Ureter (tissue), 1 donor: Measurements from ENCODE around the gene DENND10. TPM values are rescaled to one million over a fixed set of nuclear protein-coding genes. Genes with fewer than 3 reads are reported as not detected.
"Not testable (repeated sequence)": the region's sequence is repeated elsewhere in the genome, so short reads cannot be mapped to it uniquely, and the experiment has no call there.

Experiments
- DNase-seq: peaks from one replicate; pipeline ENCODE4 v3.0.0-alpha.2; 2020; ENCODE audit warnings: low spot score
- total RNA-seq: library from RNA; stranded (reverse); gene quantifications from one replicate; pipeline ENCODE4 v1.2.4, GENCODE V29; 2023
- donor health status: DM: yes; HTN: yes; CAD: no.

DENND10 gene
- total RNA-seq, 1 donor from 2014 or later, result 31.9 TPM

DNA sequence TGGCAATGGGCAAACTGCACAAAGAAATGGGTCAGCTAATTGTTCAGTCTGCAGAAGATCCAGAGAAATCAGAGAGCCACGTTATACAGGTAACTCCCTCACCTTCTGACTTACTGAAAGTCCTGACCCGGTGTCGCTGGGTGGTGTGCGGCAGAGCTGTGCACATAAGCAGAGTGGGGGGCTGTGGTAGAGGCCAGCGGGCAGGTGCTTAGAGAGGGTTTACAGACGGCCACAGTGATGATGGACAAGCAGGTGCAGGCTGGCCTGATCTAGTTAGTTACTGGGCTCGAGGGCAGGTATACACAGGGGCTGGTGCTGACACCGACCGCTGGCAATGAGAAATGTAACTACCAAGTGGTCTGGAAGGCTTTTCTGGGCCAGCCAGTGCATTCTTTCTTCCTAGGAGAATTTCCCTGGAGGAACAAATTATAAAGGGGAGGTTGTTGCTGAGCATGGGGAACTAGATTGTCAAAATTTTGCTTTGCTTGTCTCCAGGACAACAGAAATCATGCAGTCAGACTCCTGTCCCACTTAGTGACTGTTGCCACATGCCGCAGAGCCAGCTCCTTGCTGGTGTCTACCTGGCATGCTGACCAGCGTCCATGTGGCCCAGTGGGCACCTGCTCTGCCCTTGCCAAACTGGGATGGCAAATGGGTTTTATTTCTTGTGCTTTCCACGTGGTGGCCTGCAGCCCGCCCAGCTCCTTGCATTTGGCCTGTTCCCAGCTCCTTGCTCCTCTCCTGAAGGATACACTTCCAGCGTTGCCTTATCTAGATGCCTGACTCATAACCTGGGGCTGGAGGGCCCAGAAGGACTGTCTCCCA lies 28.8 kb downstream of the DENND10 start:
- no peak for DNase-seq

DNA sequence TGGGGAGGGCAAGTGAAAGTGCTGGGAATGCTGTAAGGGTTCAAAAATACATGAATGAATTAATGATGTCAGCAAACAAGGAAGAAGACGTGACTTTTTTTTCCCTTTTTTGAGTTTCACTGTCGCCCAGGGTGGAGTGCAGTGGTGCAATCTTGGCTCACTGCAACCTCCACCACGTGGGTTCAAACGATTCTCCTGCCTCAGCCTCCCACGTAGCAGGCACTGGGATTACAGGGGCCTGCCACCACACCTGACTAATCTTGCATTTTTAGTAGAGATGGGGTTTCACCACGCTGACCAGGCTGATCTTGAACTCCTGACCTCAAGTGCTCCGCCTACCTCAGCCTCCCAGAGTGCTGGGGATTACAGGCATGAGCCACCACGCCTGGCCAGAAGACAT lies 30.0 kb downstream of the DENND10 start:
- no peak for DNase-seq

DNA sequence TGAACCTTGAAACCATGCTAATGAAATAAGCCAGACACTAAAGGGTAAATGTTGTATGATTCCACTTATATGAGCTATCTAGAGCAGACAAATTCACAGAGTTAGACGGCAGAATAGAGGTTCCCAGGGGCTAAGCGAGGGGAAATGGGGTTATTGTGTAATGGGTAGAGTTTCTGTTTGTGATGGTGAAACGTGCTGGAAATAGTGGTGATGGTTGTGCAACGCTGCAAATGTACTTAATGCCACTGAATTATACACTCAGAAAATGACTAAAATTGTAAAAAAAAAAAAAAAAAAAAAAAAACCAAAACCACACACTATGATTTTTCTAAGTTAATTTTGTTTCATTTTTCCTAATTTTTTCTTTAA lies 31.6 kb downstream of the DENND10 start:
- no peak for DNase-seq

DNA sequence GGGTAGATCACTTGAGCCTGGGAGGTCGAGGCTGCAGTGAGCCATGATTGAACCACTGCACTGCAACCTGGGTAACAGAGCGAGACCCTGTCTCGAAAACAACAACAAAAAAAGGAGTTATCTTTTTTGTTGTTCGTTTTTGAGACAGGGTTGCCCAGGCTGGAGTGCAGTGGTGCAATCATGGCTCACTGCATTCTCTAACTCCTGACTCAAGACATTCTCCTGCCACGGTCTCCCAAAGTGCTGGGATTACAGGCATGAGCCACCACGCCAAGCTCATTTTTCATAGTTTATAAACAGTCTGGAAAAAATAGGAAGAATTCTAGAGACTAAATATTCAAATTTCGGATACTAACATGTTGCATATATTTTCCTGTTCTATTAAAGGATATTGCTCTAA lies 32.2 kb downstream of the DENND10 start:
- no peak for DNase-seq

DNA sequence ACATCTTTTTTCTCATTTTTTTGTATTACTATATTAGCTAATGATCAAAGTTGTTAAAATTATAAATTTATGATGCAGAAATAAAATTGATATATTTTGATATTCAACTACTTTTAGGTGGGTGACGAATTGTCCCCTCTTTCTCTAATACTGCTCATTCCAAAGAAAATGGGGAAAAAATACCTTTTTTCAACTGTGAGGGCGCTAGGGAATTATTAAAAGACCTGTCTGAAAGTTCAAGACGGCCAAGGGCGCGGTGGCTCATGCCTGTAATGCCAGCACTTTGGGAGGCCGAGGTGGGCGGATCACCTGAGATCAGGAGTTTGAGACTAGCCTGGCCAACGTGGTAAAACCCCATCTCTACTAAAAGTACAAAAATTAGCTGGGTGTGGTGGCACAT lies 34.0 kb downstream of the DENND10 start:
- DNase-seq, result not testable (repeated sequence)

DNA sequence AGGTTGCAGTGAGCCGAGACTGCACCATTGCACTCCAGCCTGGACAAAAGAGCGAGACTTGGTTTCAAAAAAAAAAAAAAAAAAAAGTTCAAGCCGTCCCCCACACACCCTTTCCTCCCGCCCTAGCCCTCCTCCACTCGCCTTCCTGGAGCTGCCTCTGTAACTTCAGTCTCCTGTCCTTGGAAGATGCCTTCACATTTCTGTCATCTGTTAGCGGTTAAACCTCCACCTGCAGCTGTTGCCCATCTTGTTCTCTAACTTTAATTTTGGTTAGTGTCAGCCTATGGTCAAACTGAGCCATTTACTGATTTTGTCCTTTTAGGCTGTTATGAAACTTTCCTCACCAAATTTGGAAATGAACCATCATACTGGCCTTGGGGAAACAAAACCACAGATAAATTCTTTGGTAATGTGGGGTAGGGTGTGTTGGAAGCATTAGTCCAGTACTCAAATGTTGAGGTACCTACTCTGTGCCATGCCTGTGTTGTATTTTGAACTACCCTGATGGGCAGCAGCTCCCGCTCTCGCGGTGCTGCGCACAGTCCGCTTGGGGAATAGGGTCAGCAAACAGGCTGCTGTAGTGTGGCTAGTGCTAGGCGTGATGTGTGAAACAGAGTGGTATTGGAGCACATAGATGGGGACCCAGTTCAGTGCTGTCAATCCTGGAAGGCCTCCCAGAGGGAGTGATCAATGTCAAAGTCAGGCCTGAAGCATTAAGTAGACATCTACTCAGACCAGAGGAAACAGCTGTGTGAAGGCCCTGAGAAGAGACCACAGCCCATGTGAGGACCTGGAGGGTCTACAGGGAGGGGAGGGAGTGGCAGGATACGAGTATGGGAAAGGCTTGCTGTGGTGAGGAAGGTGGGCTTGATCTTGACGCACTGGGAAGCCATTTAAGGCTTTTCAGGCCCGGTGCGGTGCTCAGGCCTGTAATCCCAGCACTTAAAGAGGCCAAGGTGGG lies 34.7 kb downstream of the DENND10 start:
- no peak for DNase-seq

DNA sequence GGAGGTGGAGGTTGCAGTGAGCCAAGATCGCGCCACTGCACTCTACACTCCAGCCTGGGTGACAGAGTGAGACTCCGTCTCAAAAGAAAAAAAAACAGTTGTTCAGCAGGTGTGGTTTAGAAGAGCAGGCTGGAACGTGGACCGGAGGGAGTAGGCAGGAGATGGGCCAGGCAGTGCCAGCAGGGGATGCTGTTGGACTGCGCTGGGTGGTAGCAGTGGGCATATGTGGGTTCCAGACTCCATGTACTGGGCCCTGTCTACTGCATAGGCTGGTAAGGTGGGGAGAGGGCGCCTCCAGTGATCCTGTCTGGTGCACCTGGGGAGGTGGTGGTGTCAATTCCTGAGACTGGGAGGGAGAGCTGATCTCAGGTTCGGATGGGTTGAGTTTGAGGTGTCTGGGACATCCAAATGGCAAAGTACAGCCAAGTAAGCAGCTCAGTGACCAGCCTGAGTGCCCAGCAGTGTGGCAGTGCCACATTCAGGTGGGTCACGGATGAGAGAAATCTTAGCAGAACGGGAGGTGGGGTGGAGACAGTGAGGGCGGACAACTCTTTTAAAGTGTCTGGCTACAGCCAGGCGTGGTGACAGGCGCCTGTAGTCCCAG lies 35.7 kb downstream of the DENND10 start:
- DNase-seq, result no peak

DNA sequence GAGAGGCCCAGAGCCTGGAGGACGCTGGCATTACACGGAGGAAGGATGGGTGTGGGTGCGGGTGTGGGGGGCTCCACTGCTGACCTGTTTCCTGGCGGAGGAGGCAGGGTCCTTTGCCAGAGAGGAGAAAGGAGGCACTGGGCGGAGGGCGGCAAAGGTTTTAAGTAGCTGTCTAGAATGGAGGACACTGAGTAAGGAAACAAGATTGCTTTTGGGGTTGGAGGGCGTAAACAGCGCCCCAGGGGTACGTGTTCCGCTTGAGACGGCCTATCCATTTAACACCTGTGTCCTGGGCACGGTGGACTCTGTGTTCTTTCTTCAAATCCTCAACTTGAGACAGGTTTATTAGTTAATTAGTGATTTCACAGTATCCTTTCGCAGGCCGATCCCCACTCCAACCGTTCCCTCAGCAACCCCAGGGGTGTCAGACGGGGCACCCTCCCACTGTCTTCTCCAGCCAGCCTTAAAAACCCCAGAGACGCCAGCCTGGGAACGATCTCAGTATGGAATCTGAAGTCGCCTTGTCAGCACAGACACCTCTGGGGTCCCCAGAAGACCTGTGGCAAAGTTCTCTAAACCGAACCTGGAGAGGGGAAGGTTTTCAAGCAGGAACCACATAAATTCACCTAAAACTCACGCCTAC lies 36.8 kb downstream of the DENND10 start:
- DNase-seq, result no peak

DNA sequence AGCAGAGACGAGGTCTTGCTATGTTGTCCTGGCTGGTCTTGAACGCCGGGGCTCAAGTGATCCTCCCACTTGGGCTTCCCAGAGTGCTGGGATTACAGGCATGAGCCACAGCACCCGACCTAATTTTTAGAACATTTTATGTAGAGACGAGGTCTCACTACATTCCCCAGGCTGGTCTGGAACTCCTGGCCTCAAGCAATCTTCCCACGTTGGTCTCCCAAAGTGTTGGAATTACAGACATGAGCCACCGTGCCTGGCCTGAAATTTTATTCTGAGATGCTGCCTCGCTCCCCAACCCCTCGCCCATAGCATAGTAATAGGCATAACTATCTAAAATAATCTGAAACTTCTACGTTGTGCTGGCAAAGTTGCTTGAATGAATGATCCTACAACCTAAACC lies 39.7 kb downstream of the DENND10 start:
- no peak for DNase-seq

DNA sequence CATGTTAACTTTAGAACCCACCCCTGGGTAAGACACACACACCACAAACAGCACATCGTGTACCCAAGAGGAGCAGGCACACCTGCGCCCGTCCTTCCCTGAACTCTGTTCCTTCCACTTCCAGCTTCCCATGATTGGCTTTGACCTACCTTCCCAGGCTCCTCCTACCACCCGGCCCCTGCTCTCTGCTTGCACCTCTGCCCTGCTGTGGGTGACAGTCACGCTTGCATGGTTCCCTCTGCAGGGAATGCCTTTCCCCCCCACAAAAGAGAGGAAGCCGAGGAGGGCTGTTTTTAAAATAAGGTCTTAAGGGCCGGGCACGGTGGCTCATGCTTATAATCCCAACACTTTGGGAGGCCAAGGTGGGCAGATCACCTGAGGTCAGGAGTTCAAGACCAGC lies 45.2 kb downstream of the DENND10 start:
- DNase-seq, result no peak

DNA sequence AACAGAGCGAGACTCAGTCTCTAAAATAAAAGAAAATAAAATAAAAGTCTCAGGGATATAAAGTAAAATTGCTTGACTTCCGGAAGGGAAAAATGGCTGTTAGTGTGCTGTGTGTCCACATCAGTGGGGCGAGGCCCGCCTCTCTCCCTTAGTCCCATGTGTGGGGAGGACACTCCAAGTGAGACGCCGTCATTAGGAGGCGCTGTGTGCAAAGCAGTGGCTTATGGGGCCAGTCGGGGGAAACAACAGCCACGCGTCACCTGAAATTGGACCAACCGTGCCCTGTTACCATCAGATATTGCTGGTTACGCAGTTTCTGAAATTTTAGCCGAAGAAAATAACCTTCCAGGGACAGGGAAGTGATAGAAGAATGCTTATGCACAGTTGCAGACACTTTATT lies 45.8 kb downstream of the DENND10 start:
- no peak for DNase-seq

DNA sequence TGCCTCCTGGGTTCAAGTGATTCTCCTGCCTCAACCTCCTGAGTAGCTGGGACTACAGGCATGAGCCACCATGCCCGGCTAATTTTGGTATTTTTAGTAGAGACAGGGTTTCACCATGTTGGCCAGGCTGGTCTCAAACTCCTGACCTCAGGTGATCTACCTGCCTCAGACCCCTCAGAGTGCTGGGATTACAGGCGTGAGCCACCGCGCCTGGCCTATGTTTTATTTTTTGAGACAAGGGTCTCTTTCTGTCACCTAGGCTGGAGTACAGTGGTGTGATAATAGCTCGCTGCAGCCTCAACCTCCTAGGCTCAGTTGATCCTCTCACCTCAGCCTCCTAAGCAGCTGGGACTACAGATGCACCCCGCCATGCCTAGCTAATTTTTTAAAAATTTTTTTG lies 47.7 kb downstream of the DENND10 start:
- DNase-seq, result not testable (repeated sequence)

DNA sequence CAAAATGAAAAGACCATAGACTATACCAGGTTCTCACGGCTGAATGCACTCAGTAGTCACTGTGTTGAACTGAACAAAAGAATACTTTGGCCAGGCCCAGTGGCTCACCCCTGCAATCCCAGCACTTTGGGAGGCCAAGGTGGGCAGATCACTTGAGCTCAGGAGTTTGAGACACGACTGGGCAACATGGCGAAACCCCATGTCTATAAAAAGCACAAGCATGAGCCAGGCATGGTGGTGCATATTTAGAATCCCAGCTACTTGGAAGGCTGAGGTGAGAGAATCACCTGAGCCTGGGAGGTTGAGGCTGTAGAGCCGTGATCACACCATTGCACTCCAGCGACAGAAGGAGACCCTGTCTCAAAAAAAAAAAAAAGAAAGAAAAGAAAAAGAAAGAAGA lies 49.1 kb downstream of the DENND10 start:
- DNase-seq, result no peak

DNA sequence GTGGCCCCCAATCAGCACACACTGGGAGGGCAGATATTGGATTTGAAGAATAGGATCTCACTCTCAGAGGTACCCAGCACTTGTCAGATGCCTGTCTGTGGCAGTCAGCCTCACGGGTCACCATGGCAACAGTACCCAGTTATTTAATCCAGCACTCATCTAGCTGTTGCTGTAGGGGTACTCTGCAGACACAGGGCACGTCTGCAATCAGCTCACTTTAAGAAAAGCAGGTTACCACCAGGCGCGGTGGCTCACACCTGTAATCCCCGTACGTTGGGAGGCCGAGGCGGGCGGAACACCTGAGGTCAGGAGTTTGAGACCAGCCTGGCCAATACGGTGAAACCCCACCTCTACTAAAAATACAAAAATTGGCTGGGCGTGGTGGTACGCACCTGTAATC lies 49.7 kb downstream of the DENND10 start:
- DNase-seq, result no peak

DNA sequence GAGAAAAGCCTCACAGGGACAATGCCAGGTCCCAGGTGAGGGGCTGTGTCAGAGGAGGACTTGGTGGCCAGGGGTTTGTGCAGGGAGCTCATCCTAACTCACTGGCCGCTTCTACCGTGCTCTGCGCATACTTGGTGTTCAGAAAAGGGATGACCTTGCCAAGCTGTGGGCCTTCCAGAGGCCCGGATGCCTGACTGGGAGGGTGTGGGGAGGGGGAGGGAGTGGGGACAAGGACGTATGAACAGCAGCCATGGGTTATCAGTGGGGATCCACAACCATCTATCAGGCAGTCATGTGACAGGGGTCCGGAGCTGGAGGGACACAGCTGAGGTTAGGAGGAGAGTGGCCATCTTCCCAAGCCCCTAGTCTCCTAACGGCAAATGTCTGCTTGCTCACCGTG lies 55.4 kb downstream of the DENND10 start:
- no peak for DNase-seq

DNA sequence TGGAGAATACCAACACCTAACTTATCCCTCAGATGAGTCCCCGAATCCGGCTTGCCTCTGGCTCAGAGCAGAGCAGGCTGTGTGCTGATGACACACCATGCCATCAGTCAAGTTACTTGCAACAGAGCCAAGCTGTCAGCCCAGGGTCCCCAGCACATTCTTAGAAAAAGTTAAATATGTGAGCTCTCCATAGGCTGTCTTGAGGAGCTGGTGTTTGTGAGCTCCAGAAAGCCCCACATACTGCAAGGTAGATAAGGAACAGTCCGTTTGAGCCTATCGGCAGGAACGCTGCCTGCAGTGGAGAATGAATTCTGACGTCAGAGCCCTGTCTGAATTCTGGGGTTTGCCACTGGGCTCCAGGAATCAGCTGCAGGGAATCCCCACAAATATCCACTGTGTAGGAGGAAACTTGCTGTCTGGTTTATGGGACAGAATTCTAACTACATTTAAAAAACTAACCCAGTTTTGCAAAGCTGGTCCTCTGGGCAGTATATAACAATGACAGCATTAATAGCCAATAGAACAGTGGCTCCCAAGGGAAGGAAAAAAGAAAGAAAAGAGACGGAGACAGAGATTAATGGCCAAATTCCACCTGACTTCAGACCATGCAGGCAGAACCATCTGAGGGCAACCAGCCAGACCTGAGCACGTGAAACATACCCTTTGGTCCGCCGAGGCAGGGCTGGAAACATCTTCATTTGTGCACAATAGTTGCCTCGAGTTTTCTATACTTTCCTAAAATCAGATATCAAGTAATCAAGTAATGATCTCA lies 58.0 kb downstream of the DENND10 start:
- no peak for DNase-seq

DNA sequence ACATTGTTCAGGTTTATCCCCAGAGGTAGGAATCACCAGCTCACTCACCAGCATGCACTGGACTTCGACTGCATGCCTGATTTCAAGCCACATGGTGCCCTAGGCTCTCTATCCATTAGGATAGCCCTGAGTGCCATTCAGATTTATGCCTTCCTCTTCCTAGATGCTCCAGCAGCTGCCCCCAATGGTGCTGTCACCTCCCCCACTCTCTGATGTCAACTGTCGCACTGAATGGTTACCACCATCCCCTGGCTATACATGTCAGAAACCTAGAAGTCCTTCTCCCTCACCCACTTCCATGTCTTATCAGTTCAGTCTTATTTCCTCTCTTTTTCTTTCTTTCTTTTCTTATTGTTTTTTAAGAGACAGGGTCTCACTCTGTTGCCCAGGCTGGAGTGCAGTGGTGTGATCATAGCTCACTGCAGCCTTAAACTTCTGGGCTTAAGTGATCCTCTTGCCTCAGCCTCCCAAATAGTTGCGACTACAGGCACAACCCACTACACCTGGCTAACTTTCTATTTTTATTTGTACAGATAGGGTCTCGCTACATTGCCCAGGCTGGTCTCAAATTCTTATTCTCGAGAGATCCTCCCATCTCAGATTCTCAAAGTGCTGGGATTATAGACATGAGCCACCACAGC lies 58.7 kb downstream of the DENND10 start:
- DNase-seq, result no peak

DNA sequence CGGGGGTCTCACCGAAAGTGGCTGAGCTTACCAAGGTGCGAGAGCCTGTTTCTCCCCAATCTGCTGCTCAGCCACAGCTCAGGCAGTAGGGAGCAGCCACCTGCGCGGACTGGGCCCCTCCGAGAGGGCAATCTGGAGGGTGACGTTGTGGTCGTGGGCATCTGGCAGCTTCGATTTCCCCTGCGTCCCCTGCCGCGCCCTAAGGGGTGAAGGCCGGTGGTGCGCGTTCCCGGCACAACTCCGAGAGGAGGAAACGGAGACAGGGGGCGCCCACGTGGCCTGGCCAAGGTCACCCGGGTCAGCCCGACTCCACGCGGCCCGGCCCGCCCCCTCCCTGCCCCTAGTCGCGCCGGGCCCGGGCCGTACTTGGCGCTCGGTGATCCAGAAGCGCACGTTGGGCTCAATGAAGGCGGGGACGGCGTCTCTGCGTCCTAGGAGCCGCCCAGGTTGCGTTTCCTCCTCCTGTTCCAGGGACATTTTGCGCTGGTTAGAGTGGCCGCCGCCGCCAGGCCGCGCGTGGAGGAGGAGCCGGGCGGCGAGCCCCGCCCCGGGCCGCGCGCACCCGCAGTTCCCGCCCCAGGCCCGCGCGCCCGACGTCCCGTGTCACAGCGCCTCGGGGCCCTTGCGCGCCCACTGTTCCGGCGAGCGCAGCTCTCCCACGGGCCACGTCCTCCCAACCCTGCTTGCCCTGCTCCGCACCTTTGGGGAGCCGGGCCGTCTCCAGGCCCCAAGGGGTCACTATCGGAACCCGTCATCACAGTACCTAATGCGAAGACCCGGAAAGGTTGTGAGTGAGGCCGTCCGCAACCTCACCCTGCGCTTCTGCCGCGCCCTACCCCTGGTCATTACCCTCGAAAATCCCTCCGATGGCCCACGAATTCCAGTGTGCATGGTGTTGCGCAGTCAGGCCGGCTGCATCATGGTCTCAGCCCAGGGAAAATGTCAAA lies 61.5 kb downstream of the DENND10 start, which contains the start of gene SFXN4:
Gene SFXN4, minus strand, starts transcription at position 544 of the 947 bp plus-strand sequence. Its CDS starts 67 bp downstream, at position 477.
- peak; percentile 80 for DNase-seq

DNA sequence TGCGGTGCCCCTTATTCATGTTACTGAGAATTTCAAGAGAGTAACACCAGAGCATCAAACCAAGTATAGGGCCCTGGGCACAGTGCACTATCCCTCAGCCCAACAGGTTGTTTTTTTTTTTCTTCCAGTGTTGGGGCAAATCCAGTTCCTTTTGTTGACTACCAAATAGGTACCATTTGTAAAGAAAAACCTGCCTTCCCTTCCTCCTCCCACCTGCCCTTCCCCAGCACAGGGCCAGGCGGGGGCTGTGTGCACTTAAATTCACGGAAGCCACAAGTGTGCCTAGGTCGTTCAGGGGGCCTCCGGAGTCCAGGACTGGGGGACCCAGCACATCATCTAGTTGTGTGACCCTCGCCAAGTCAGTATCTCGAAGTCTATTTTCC lies 62.2 kb downstream of the DENND10 start:
- no peak for DNase-seq
